Astrocyte of the hippocampus (primary cell): ENCODE results near the gene CRTC2.
"Not testable (repeated sequence)": the region's sequence is repeated elsewhere in the genome, so short reads cannot be mapped to it uniquely, and the experiment has no call there.

Experiments used
- DNase-seq: peaks from one replicate; pipeline ENCODE4 v3.0.0; 2011; ENCODE audit warnings: low read depth, low spot score

CRTC2 gene

GRCh38 chr1:153958111-153958960 is at the start of gene CRTC2:
TSS of gene CRTC2 (minus strand) at chr1:153958612. CDS start at chr1:153958497, 115 bp downstream.
- DNase-seq: peak; percentile 99

GRCh38 chr1:154006136-154006535 is 47.7 kb upstream of the CRTC2 start:
- peak; percentile 32 for DNase-seq

- DNase-seq: no peak
These were observed 42.0 kb upstream of the CRTC2 start for GRCh38 chr1:154000420-154000819.

GRCh38 chr1:153996882-153997281 is 38.5 kb upstream of the CRTC2 start:
- not testable (repeated sequence) for DNase-seq

GRCh38 chr1:153995640-153996039 is 37.2 kb upstream of the CRTC2 start:
- DNase-seq: no peak

- DNase-seq: no peak
These were observed 36.8 kb upstream of the CRTC2 start for GRCh38 chr1:153995202-153995601.

GRCh38 chr1:153991806-153992205 is 33.4 kb upstream of the CRTC2 start:
- no peak for DNase-seq

GRCh38 chr1:153991151-153991630 is 32.8 kb upstream of the CRTC2 start:
- no peak for DNase-seq

GRCh38 chr1:153990468-153991150 is 32.2 kb upstream of the CRTC2 start, which contains the start of gene RPS27:
TSS of gene RPS27 (plus strand) at chr1:153990762. CDS start at chr1:153990797, 35 bp downstream.
- DNase-seq: peak; percentile 97

- DNase-seq: no peak
These were observed 29.2 kb upstream of the CRTC2 start for GRCh38 chr1:153987621-153988020.

GRCh38 chr1:153985941-153986761 is 27.7 kb upstream of the CRTC2 start, which contains the start of gene RAB13:
TSS of gene RAB13 (minus strand) at chr1:153986339. CDS start at chr1:153986236, 103 bp downstream.
- peak; percentile 91 for DNase-seq

- DNase-seq: peak; percentile 68
These were observed 27.0 kb upstream of the CRTC2 start for GRCh38 chr1:153985341-153985912.

- no peak for DNase-seq
These were observed 25.9 kb upstream of the CRTC2 start for GRCh38 chr1:153984123-153984894.

- not testable (repeated sequence) for DNase-seq
These were observed 23.3 kb upstream of the CRTC2 start for GRCh38 chr1:153981735-153982134.

GRCh38 chr1:153979091-153979490 is 20.7 kb upstream of the CRTC2 start:
- DNase-seq: not testable (repeated sequence)

- no peak for DNase-seq
These were observed 20.0 kb upstream of the CRTC2 start for GRCh38 chr1:153978274-153978909.

GRCh38 chr1:153977250-153978240 is 19.1 kb upstream of the CRTC2 start, which contains the start of gene JTB:
TSS of gene JTB (minus strand) at chr1:153977674. CDS start at chr1:153977252, 422 bp downstream.
- DNase-seq: peak; percentile 92

- DNase-seq: peak; percentile 42
These were observed 18.4 kb upstream of the CRTC2 start for GRCh38 chr1:153976819-153977249.
